ENCODE measurements around the gene SPATS2. TPM values are rescaled to one million over a fixed set of nuclear protein-coding genes. Genes with fewer than 3 reads are reported as not detected.

The SPATS2 gene
- total RNA-seq, 1 experiment from 2014 or later, result 56.3 TPM

- H3K4me3 ChIP-seq (ENCODE audit: low read depth in 2 of 2, low read length in 2 of 2), result no peak overlapping the region
- H3K4me1 ChIP-seq (ENCODE audit: control insufficient read depth, insufficient read depth, low read length), result no peaks in the 10 kb centered on the region
- CTCF ChIA-PET, result no interaction called here
- ATAC-seq (no peak), DNase-seq (ENCODE audit: low read depth, low spot score) (no peak)
- no peak overlapping the region for H3K27ac ChIP-seq (ENCODE audit: low read length)
- in situ Hi-C loops (cut with HindIII; ENCODE audit: low pct_unique_long_range_greater_than_20kb, low sequenced_read_pairs), result no loop called here
- no TSS peak for BruUV-seq (replicated peaks)
- H3K9me3 ChIP-seq (ENCODE audit: control insufficient read depth, insufficient read depth, low read depth, low read length), result no peaks in the 10 kb centered on the region
- no peaks in the 10 kb centered on the region; the same call in 1 of the 2 replicates for H3K36me3 ChIP-seq (ENCODE audit: control insufficient read depth, insufficient read depth, low read length)
- POLR2A ChIA-PET, result no interaction called here
- TF ChIP-seq REST (IDR thresholded peaks at IDR 0.05; ENCODE audit: insufficient read depth in 1 of 2, low read depth in 2 of 2, low read length in 1 of 2) (no peak), SIN3A (IDR thresholded peaks at IDR 0.05; ENCODE audit: borderline replicate concordance, insufficient read depth, low read depth, low read length) (no peak), CTCF (IDR thresholded peaks at IDR 0.05) (no peak), POLR2AphosphoS5 (IDR thresholded peaks at IDR 0.05; ENCODE audit: low read depth, low read length) (no peak), TCF7L2 (IDR thresholded peaks at IDR 0.05; ENCODE audit: low read depth, low read length) (no peak)
- intact Hi-C loops (cut with micrococcal nuclease; ENCODE audit: unreplicated experiment), result no loop called here
- H3K27me3 ChIP-seq (ENCODE audit: control insufficient read depth, insufficient read depth, low read length), result no peaks in the 10 kb centered on the region
Observed at GRCh38 chr12:49560695-49561094, 193.4 kb downstream of the SPATS2 start.

GRCh38 chr12:49562233-49562632 lies 195.0 kb downstream of the SPATS2 start:
- no peak for DNase-seq (ENCODE audit: low read depth, low spot score)
- no peaks in the 10 kb centered on the region for H3K9me3 ChIP-seq (ENCODE audit: control insufficient read depth, insufficient read depth, low read depth, low read length)
- peaks cover 5% of the 10 kb centered on the region for H3K4me1 ChIP-seq (ENCODE audit: control insufficient read depth, insufficient read depth, low read length)
- H3K27ac ChIP-seq (ENCODE audit: low read length), result no peak overlapping the region
- ATAC-seq, result no peak
- in situ Hi-C loops (cut with HindIII; ENCODE audit: low pct_unique_long_range_greater_than_20kb, low sequenced_read_pairs), result no loop called here
- H3K36me3 ChIP-seq (ENCODE audit: control insufficient read depth, insufficient read depth, low read length), result peaks cover under 1% of the 10 kb centered on the region
- BruUV-seq (replicated peaks), result no TSS peak
- intact Hi-C loops (cut with micrococcal nuclease; ENCODE audit: unreplicated experiment), result no loop called here
- H3K4me3 ChIP-seq (ENCODE audit: low read depth in 2 of 2, low read length in 2 of 2), result no peak overlapping the region
- no peaks in the 10 kb centered on the region for H3K27me3 ChIP-seq (ENCODE audit: control insufficient read depth, insufficient read depth, low read length)
- CTCF ChIA-PET, result no interaction called here
- POLR2A ChIA-PET, result no interaction called here
- TF ChIP-seq CTCF (IDR thresholded peaks at IDR 0.05) (no peak), POLR2AphosphoS5 (IDR thresholded peaks at IDR 0.05; ENCODE audit: low read depth, low read length) (no peak), TCF7L2 (IDR thresholded peaks at IDR 0.05; ENCODE audit: low read depth, low read length) (no peak), REST (IDR thresholded peaks at IDR 0.05; ENCODE audit: insufficient read depth in 1 of 2, low read depth in 2 of 2, low read length in 1 of 2) (no peak), SIN3A (IDR thresholded peaks at IDR 0.05; ENCODE audit: borderline replicate concordance, insufficient read depth, low read depth, low read length) (no peak)

Data from Panc1 (cell line).